Uterus (tissue), 4 donors: ENCODE measurements around the gene SIN3B. TPM values are rescaled to one million over a fixed set of nuclear protein-coding genes. Genes with fewer than 3 reads are reported as not detected.
A peak's percentile ranks its signal among the peaks of the same experiment; 100 is the strongest.

Experiments used
- DNase-seq, 2 donors: peaks; one replicate each; pipeline ENCODE4 v3.0.0-alpha.2; 2019 to 2020
- H3K27ac ChIP-seq, 2 donors: fragments of 200-600 bp; sonication (generic); 1 replicate in 1 of 2; 2 replicates in 1 of 2; pipeline ENCODE4 v1.5.1; 2016 to 2018
- H3K27me3 ChIP-seq, 2 donors: fragments of 200-600 bp; sonication (generic); one replicate each; pipeline ENCODE4 v1.5.1; 2018 to 2019; ENCODE audit warnings: control low read depth in 1 of 2
- H3K36me3 ChIP-seq, 2 donors: fragments of 200-600 bp; sonication (generic); one replicate each; pipeline ENCODE4 v1.5.1; 2019; ENCODE audit warnings: control low read depth in 1 of 2
- H3K4me1 ChIP-seq, 2 donors: fragments of 200-600 bp; sonication (generic); one replicate each; pipeline ENCODE4 v1.5.1; 2018 to 2019; ENCODE audit warnings: control low read depth in 1 of 2
- H3K4me3 ChIP-seq, 2 donors: fragments of 200-600 bp; sonication (generic); 1 replicate in 1 of 2; 2 replicates in 1 of 2; pipeline ENCODE4 v1.5.1; 2018 to 2019; ENCODE audit warnings: mild to moderate bottlenecking in 1 of 2
- H3K9me3 ChIP-seq, 2 donors: fragments of 200-600 bp; sonication (generic); one replicate each; pipeline ENCODE4 v1.5.1; 2019; ENCODE audit warnings: control low read depth in 1 of 2
- POLR2A ChIP-seq, 2 donors: fragments of 450-650 bp; IDR thresholded peaks; one replicate each; pipeline ENCODE4 v1.6.1; 2016; ENCODE audit warnings: antibody characterized with exemption in 2 of 2, mild to moderate bottlenecking in 1 of 2, moderate library complexity in 1 of 2
- intact Hi-C: fragments of 100-400 bp; cut with DNase I; formaldehyde crosslinking; loops from one replicate; pipeline ENCODE4 v1.15.1; 2023; ENCODE audit warnings: low total_unique reads
- total RNA-seq, 4 donors: library from RNA; depleted of rRNA in 3 of 4; stranded (reverse); fragments of >200 nt in 3 of 4; gene quantifications; one replicate each; pipeline versions ENCODE4 v1.1.0 to v1.2.4, GENCODE V29; 2014 to 2023
- TF ChIP-seq, protein P1 (sequence below), 4 experiments: fragments of 200-600 bp in 2 of 4; fragments of 450-650 bp in 2 of 4; sonication (generic) in 2 of 4; IDR thresholded peaks; one replicate each; pipeline ENCODE4 v1.5.1; 2016 to 2019; ENCODE audit warnings: antibody characterized with exemption in 4 of 4, mild to moderate bottlenecking in 2 of 4, moderate library complexity in 1 of 4
- donor health status: DM: yes; HTN: yes; CAD: no.

The SIN3B gene
- total RNA-seq, 4 donors from 2014 or later: 21.2 to 149 (median 92.3) TPM

DNA sequence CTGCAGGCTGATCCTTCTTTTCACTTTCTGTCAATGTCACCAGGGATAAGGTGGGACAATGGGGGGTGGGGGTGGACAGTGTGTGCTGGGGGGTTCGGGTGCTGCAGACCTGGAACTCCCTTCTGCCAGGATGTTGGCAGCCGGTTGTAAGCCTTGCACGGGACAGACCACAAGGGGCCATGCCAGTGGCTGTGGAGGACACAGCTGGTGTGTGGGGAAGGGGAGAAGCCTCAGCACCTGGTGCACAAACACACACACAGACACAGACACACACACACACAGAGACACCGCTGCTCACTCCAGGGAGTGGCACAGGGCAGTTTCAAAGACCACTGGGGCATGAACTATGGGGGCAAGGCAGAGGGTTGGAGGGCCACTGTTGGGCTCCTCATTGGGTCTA is 63.2 kb downstream of the SIN3B start:
- H3K4me1 ChIP-seq: peaks cover 0 to 7% of the 10 kb centered on the region in 2 donors
- DNase-seq: no peak
- H3K4me3 ChIP-seq: no peak overlapping the region
- no peaks in the 10 kb centered on the region for H3K36me3 ChIP-seq
- H3K9me3 ChIP-seq: no peaks in the 10 kb centered on the region
- no peak overlapping the region for H3K27ac ChIP-seq
- TF ChIP-seq, protein P1, sequence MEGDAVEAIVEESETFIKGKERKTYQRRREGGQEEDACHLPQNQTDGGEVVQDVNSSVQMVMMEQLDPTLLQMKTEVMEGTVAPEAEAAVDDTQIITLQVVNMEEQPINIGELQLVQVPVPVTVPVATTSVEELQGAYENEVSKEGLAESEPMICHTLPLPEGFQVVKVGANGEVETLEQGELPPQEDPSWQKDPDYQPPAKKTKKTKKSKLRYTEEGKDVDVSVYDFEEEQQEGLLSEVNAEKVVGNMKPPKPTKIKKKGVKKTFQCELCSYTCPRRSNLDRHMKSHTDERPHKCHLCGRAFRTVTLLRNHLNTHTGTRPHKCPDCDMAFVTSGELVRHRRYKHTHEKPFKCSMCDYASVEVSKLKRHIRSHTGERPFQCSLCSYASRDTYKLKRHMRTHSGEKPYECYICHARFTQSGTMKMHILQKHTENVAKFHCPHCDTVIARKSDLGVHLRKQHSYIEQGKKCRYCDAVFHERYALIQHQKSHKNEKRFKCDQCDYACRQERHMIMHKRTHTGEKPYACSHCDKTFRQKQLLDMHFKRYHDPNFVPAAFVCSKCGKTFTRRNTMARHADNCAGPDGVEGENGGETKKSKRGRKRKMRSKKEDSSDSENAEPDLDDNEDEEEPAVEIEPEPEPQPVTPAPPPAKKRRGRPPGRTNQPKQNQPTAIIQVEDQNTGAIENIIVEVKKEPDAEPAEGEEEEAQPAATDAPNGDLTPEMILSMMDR (IDR thresholded peaks at IDR 0.05): no peak
- TF ChIP-seq POLR2A (IDR thresholded peaks at IDR 0.05): no peak
- intact Hi-C loops: loop anchor here (5.0 kb wide), 1 partner anchor 65 kb away; the partner anchor contains the start of gene SIN3B
- H3K27me3 ChIP-seq: no peaks in the 10 kb centered on the region

DNA sequence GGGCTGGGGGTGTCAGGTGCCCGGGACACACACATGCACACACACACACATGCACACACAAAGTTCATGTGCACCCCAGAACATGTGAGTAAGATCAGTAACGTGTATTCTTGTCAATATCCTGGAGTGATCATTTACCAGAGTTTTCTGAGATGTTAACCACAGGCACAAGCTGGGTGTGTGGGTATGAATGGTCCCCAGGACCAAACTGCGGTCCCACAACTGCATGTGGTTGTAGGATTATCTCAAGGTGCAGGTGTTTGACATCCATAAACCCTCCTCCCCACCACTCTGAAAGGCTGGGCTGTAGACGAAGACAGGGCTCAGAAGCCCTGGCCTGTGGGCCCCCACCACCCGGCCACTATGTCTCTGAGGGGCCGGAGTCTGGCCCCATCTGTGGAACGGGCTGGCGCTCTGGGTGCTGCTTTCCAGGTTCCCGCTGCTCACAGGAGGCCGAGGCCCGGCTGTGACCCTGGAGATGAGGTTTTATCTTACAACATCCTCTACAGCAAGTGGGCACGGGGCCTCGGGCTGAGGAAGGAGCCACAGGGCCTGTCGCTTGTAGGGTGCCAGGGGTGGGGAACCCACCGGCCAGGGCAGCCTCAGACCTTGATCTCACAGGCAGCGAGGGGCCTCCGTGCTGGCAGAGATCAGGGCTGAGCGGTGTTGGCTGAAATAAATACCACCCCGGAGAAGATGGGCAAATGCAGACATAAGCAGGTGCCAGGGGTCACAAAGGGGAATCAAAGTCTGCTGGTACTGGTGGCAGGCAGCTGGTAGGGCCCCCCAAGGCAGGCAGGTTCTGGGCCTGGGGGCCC is 63.9 kb downstream of the SIN3B start:
- Histone ChIP-seq H3K27ac (peak overlapping the region; percentile 56 to 61), H3K36me3 (no peaks in the 10 kb centered on the region), H3K4me1 (peaks cover 0 to 7% of the 10 kb centered on the region in 2 donors), H3K4me3 (no peak overlapping the region), H3K27me3 (no peaks in the 10 kb centered on the region), H3K9me3 (no peaks in the 10 kb centered on the region)
- intact Hi-C loops: loop anchor here (5.0 kb wide), 1 partner anchor 66 kb away; the partner anchor contains the start of gene SIN3B
- DNase-seq: no peak
- TF ChIP-seq POLR2A (IDR thresholded peaks at IDR 0.05): no peak
- TF ChIP-seq, protein P1 (IDR thresholded peaks at IDR 0.05): no peak

DNA sequence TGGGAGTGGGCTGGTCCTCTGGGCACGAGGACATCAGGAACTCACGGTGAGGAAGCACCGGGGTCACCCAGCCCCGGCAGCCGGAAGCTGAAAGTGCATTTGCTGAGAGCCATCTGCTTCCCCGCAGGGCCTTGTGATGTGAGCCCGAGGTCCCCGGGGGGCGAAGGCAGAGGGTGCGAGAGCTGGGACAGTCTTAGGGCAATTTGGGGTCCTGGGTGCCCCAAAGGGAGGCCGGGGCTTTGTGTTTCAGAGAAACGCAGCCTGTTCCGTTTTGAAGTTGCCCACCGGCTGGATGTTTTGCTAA is 64.4 kb downstream of the SIN3B start:
- no peaks in the 10 kb centered on the region for H3K27me3 ChIP-seq
- peak overlapping the region; percentile 56 to 61 for H3K27ac ChIP-seq
- intact Hi-C loops: loop anchor here (5.0 kb wide), 1 partner anchor 66 kb away; the partner anchor contains the start of gene SIN3B
- H3K9me3 ChIP-seq: no peaks in the 10 kb centered on the region
- H3K4me1 ChIP-seq: peaks cover 0 to 7% of the 10 kb centered on the region in 2 donors
- no peak overlapping the region for H3K4me3 ChIP-seq
- no peaks in the 10 kb centered on the region for H3K36me3 ChIP-seq
- DNase-seq: no peak
- no peak for TF ChIP-seq POLR2A (IDR thresholded peaks at IDR 0.05)
- TF ChIP-seq, protein P1 (IDR thresholded peaks at IDR 0.05): no peak

DNA sequence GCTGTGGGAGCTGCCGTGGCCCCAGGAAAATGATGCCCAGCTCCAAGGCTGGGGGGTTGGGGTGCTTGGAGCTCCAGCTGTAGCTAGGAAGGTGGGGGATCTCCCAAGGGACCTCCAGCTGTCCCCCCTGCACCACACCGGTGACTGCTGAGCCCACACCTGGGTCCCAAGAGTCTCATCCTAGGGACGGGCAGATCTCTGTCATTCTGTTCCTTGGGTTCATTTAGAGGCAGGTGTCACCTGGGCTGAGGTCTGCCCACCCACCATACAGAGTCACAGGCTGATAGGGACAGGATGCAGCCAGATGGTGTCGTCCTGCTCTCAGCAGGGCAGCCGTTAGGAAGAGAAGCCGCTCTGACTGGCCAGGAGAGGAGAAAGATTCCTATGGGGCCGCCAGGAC is 64.9 kb downstream of the SIN3B start:
- no peak overlapping the region for H3K4me3 ChIP-seq
- no peak for TF ChIP-seq POLR2A (IDR thresholded peaks at IDR 0.05)
- TF ChIP-seq, protein P1 (IDR thresholded peaks at IDR 0.05): no peak
- DNase-seq: no peak
- intact Hi-C loops: loop anchor here (5.0 kb wide), 1 partner anchor 67 kb away; the partner anchor contains the start of gene SIN3B
- H3K27ac ChIP-seq: peak overlapping the region; percentile 56 to 61
- H3K27me3 ChIP-seq: no peaks in the 10 kb centered on the region
- peaks cover 0 to 7% of the 10 kb centered on the region in 2 donors for H3K4me1 ChIP-seq
- no peaks in the 10 kb centered on the region for H3K9me3 ChIP-seq
- no peaks in the 10 kb centered on the region for H3K36me3 ChIP-seq

DNA sequence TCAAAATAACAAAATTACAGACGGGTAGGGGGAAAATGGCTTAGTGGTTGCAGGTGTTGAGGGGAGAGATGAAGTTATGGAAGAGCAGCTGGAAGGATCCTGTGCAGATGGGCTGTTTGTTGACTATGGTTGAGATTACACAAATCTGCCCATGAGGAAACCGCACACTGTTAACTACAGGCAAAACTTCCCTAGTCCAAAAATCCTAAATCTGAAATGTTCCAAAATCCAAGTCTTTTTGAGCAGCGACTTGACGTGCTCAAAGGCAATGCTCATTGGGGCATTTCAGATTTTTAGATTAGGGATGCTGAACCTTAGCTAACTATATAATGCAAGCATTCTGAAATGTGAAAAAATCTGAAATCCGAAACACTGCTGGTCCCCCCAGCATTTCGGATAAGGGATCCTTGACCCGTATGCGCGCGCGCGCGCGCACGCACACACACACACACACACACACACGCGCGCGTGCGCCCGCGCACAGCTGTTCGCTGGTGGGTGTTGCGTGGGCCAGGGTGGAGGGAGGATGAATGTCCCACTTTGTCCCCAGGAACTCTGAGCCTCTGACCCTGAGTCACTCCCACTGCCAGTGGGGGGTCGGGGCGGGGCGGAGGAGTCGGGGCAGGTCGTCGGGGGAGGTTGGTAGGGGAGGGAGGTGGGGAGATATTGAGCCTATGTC is 66.4 kb downstream of the SIN3B start:
- Histone ChIP-seq H3K36me3 (no peaks in the 10 kb centered on the region), H3K4me3 (peak overlapping the region; percentile 48 to 54), H3K27ac (peak overlapping the region in 1 of 2 donors; percentile 83), H3K4me1 (peaks cover 0 to 7% of the 10 kb centered on the region in 2 donors), H3K27me3 (no peaks in the 10 kb centered on the region), H3K9me3 (no peaks in the 10 kb centered on the region)
- TF ChIP-seq, protein P1 (IDR thresholded peaks at IDR 0.05): no peak
- TF ChIP-seq POLR2A (IDR thresholded peaks at IDR 0.05): no peak
- DNase-seq: no peak
- intact Hi-C loops: no loop called here
